CD4-positive, alpha-beta T cell treated with Interleukin-17A for 1 hour (primary cell): ENCODE data around the gene CNTNAP2.
A peak's percentile ranks its signal among the peaks of the same experiment; 100 is the strongest.

Source experiments
- DNase-seq: peaks from one replicate; pipeline ENCODE4 v3.0.0-alpha.2; 2020

Gene CNTNAP2

GRCh38 chr7:148204639-148205304 lies 2088.2 kb downstream of the CNTNAP2 start:
- DNase-seq: no peak

GRCh38 chr7:148209643-148210190 lies 2093.1 kb downstream of the CNTNAP2 start:
- DNase-seq: no peak

DNA sequence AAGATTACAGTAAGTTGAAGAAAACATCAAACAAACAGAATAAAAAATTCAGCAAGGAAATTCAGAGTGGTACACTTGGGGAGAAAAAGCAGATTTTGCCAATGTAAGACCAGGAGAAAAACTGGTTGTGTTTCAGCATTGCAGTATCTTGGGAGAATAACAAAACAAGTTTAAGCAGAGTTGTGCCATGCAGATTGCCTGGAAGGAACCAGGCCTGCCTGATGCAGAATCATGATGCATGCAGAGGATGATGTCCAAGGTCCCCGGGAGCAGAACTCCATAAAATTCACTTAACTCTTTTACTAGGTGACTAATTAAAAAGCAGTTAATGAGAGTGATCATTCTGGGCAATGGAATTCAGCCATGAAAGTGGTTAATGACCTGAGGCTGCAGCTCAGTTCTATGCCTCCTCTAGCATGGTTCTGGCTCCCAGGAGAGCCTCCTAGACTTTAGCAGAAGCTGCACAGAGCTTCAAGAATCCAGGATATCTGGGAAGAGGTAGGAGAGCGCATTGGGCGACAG lies 2094.3 kb downstream of the CNTNAP2 start:
- DNase-seq: no peak

GRCh38 chr7:148211740-148212151 lies 2095.1 kb downstream of the CNTNAP2 start:
- DNase-seq: no peak

- DNase-seq: no peak
Measured at GRCh38 chr7:148212731-148213130, 2096.1 kb downstream of the CNTNAP2 start.

- DNase-seq: no peak
Measured at GRCh38 chr7:148214101-148214500, 2097.5 kb downstream of the CNTNAP2 start.

DNA sequence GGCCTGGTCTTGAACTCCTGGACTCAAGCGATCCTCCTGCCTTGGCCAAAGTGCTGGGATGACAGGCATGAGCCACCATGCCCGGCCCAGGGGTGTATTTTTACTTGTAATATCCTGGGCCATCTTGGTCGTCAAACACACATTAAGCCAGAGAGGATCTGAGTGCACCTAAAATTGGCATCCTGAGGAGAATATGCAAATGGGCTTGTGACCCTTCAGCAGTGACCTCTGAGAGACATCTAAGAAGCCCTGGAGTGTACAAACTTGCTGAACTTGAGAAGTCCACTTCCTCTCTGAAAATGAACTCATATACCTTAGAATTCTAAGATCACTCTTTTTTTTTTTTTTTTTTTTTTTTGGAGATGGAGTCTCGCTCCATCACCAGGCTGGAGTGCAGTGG lies 2102.0 kb downstream of the CNTNAP2 start:
- no peak for DNase-seq

DNA sequence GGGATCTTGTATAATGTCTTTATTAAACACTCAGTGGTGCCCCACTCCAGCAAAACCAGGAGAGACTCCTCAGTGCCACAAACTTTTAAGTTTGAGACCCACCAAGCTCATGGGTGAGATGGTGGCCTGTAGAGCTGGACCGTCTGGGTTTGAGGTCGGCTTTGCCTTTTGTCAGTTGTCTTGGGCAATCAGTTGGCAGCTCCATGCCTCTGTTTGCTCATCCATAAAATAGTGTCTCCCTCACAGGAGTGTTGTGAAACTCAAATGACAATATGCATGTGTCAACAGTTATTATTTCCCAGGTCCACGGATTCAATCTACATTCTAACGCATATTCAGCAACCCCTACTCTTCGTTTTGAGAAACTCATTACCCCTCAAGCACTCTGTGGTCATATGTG lies 2106.1 kb downstream of the CNTNAP2 start:
- DNase-seq: no peak

GRCh38 chr7:148223160-148223559 lies 2106.6 kb downstream of the CNTNAP2 start:
- DNase-seq: no peak

- no peak for DNase-seq
Measured at GRCh38 chr7:148223738-148224137, 2107.1 kb downstream of the CNTNAP2 start.

DNA sequence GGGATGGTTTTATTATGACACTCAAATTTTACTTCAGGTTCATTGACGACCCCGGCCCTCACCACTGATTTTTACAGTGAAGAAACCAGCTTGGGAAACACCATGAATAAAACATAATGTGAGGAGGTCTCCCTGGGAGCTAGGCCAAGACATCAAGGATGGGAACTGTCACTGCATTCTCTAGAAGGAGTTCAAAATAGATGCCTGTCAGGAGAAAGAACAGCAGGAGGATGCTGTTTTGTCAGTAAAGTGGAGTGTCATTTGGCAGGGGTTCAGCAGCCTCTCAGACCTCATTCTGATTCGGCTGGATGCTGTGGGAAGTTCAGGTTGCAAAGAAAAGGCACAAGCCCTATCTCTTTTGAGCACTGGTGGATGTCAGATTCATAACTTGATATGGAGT lies 2113.7 kb downstream of the CNTNAP2 start:
- DNase-seq: no peak

GRCh38 chr7:148230883-148231282 lies 2114.3 kb downstream of the CNTNAP2 start:
- no peak for DNase-seq

GRCh38 chr7:148232784-148233183 lies 2116.2 kb downstream of the CNTNAP2 start:
- DNase-seq: no peak

DNA sequence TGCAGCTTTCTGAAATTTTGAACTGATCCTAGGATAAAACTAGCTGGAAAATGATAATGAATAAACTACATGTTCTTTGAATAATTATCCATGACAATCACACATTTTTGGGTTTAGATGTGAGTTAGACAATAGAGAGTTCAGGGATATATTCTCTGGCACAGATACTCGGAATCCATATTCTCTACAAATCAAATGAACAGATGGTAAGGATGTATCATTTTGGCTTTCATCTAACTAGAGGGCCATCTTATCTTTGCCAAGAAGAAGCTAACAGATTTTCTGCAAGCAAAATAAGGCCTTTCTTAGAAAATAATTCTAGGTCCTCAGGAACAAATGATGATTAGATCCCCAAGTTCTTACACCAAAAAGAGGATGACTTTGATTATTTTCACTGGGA lies 2118.1 kb downstream of the CNTNAP2 start:
- no peak for DNase-seq

- no peak for DNase-seq
Measured at GRCh38 chr7:148238761-148239325, 2122.2 kb downstream of the CNTNAP2 start.

GRCh38 chr7:148241700-148242293 lies 2125.2 kb downstream of the CNTNAP2 start:
- no peak for DNase-seq

GRCh38 chr7:148242294-148242821 lies 2125.8 kb downstream of the CNTNAP2 start:
- DNase-seq: peak; percentile 6

DNA sequence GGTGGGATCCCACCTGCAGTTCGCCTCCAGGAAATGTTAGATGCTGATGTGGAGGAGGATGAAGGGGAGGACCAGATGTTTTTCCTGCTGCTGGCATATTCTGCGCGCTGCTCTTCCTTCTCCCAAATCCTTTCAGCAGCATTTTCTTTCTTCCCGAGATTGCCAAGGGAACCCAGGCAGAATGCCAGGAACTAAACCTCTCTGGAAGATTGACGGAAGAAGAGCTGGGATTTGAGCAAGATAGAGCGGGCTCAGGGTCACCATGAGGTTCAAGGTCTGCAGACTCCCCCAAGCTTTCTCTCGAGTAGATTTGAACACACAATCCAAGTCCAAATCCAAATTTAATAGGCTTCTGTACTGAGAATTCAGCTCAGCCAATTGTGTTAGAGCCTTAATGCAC lies 2128.8 kb downstream of the CNTNAP2 start:
- DNase-seq: no peak

DNA sequence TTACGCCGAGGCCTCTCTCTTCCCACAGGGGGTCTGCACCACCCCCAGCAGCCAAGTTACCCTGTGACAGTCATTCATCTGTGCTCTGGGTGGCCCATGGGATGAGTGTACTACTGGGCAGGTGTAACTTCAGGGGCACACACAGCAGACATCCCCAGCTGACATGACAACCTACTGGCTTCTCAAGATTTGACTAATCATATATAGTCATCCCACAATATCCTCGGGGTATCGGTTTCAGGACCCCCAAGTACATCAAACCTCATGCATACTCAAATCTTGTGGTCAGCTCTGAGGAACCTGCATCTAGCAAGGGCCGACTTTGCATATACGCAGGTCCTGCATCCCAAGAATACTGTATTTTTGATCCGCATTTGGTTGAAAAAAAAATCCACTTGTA lies 2137.0 kb downstream of the CNTNAP2 start:
- no peak for DNase-seq

DNA sequence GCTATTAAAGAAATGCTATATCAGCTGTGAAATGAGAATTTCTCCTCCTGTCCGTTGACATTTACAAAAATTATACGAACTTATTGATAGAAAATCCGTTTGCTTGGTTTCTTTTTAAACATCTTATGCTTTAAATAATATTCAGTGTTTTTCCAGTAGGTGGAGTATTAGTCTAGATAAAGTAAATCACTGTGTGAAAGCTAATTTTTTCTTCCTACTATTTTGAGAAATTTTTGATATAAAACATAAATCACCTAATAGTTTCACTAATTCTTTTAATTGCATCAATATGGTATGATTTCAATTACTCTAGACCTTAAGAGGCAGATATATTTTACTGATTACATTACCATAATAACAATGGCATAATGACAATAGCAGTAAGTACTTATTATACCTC lies 2138.7 kb downstream of the CNTNAP2 start:
- DNase-seq: no peak

DNA sequence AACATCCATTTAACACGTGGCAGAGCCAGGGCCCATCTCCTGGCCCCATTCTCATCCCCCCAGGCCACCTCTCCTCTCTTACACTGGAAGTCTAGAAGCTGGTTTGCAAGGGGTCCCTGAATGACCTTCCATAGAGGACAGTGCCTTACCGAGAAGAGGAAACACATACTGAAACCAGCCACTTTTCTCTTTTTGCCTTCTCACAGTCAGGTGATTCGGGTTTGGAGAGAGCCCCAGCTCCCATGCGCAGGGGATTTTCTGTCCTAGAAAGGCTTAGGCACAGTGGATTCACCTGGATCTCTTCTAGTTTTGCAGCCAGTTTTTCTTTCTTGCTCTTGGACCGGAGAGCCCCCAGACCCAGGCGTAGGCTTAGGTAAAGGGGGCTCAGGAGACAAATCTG lies 2139.8 kb downstream of the CNTNAP2 start:
- no peak for DNase-seq

- DNase-seq: no peak
Measured at GRCh38 chr7:148260599-148260998, 2144.0 kb downstream of the CNTNAP2 start.

DNA sequence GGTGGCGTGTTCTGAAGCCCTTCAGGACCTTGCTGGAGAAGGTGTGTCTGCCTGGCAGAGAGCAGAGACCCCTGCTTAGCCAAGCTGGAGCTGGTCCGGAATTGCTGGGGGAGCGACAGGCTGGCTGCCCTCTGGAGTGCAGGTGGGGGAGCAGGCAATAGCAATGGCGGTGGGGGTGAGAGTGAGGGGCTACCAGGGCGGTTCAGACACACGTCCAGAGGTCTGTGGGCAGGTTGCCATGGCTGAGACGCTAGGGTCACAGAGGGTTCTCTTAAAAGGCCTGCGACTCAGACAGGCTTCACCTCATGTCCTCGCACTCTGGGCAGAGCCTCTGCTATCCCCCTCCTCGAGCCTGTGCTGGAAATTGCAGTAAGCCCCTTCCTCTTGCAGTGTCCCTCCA lies 2144.9 kb downstream of the CNTNAP2 start:
- no peak for DNase-seq
